Psoas muscle (tissue), 8 donors: ENCODE results near the gene S100A13. TPM values are rescaled to one million over a fixed set of nuclear protein-coding genes. Genes with fewer than 3 reads are reported as not detected.

Experiments
- ATAC-seq, 4 donors: fragments of 200-7000 bp; cut with Tn5 transposase; one replicate each; pipeline ENCODE4 v1.9.1; 2020; ENCODE audit warnings: moderate library complexity in 3 of 4, mild to moderate bottlenecking in 2 of 4
- DNase-seq, 2 donors: peaks; one replicate each; pipeline ENCODE4 v3.0.0-alpha.2; 2020
- H3K27ac ChIP-seq: fragments of 200-600 bp; one replicate; pipeline ENCODE4 v1.8.0; 2022
- H3K27me3 ChIP-seq, 3 donors: fragments of 200-600 bp in 1 of 3; one replicate each; pipeline versions ENCODE4 v1.6.1 to v1.8.0; 2013 to 2022; ENCODE audit warnings: low read length in 2 of 3, mild to moderate bottlenecking in 2 of 3, moderate library complexity in 1 of 3; ENCODE audit not compliant: insufficient read depth in 3 of 3
- H3K36me3 ChIP-seq, 2 donors: fragments of 200-600 bp in 1 of 2; one replicate each; pipeline versions ENCODE4 v1.6.1 to v1.8.0; 2013 to 2022; ENCODE audit warnings: low read depth in 1 of 2, mild to moderate bottlenecking in 1 of 2, moderate library complexity in 1 of 2; ENCODE audit not compliant: insufficient read depth in 1 of 2
- H3K4me1 ChIP-seq: fragments of 200-600 bp; one replicate; pipeline ENCODE4 v1.8.0; 2022
- H3K4me3 ChIP-seq: fragments of 200-600 bp; one replicate; pipeline ENCODE4 v1.8.0; 2022; ENCODE audit warnings: mild to moderate bottlenecking
- H3K9me3 ChIP-seq: fragments of 200-600 bp; one replicate; pipeline ENCODE4 v1.8.0; 2022
- CTCF ChIP-seq: fragments of 200-600 bp; IDR thresholded peaks from one replicate; pipeline ENCODE4 v1.8.0; 2022; ENCODE audit warnings: antibody characterized with exemption
- WGBS, 3 donors: extraction: QIAGEN DNeasy Blood & Tissue Kit; methylation state at CpG; one replicate each; pipeline versions ENCODE4 v1.1.6 to v1.1.7; 2013; 5-methylcytosine and 5-hydroxymethylcytosine counted together
- intact Hi-C, 2 donors: fragments of 100-400 bp; cut with DNase I; formaldehyde crosslinking; loops; one replicate each; pipeline versions ENCODE4 v1.11.0 to v1.14.2; 2022
- polyA plus RNA-seq, 3 donors: library from polyadenylated mRNA; stranded (reverse); fragments of 200-250 nt; gene quantifications; one replicate each; pipeline ENCODE4 v1.2.3, GENCODE V29; 2013
- total RNA-seq, 4 donors: library from RNA; stranded (reverse); fragmentation: NEBNext Ultra II Directional in 2 of 4; extraction: Animal tissue kit (Norgen Biotek cat#: 25700) in 2 of 4; gene quantifications; one replicate each; pipeline versions ENCODE4 v1.2.1 to v1.2.4, GENCODE V29; 2021 to 2023
- donor health status: healthy with polysubstance abuse.
- donor health status: DM: no; HTN: no; CAD: no; lungs with moderate emphysema.
- donor health status: Bipolar disorder and iron deficiency.
- donor health status: healthy.
- donor health status: DM: yes; HTN: yes; CAD: no.
- donor health status: DM: no; HTN: no; CAD: no.
- donor health status: DM: no; HTN: no; CAD: no.
- donor health status: DM: yes; HTN: yes; CAD: no.

Gene S100A13
- total and polyA plus RNA-seq, 7 donors, result 72.4 to 199 (median 113) TPM

- TF ChIP-seq CTCF, result no peak
- WGBS, 3 donors, result 2% methylated on average over 48 to 53 of the region's 53 CpGs
- Histone ChIP-seq H3K36me3 (peaks cover 14 to 44% of the 10 kb centered on the region in 2 donors), H3K27ac (peak within 1 kb of the TSS; percentile 95), H3K4me1 (peaks cover 9% of the 10 kb centered on the region), H3K4me3 (peak within 1 kb of the TSS; percentile 90), H3K27me3 (no peaks in the 10 kb centered on the region), H3K9me3 (no peaks in the 10 kb centered on the region)
- intact Hi-C loops, result no loop called here
- peak; percentile 95 to 97 (median 96) for ATAC-seq
- peak; percentile 93 to 95 for DNase-seq
Measured at GRCh38 chr1:153658400-153659174, 31.3 kb upstream of the S100A13 start, which contains the start of gene SNAPIN. TSS of gene SNAPIN (plus strand) at chr1:153658703. CDS start at chr1:153658744, 41 bp downstream.

- Histone ChIP-seq H3K4me3 (no peak overlapping the region), H3K36me3 (peaks cover 0 to 11% of the 10 kb centered on the region in 2 donors), H3K9me3 (no peaks in the 10 kb centered on the region), H3K27me3 (no peaks in the 10 kb centered on the region), H3K4me1 (peaks cover 9% of the 10 kb centered on the region), H3K27ac (peak overlapping the region; percentile 74)
- TF ChIP-seq CTCF, result no peak
- intact Hi-C loops, result no loop called here
- peak in 3 of 4 donors; percentile 10 to 42 (median 33) for ATAC-seq
- 88 to 93% (median 89%) methylated on average over 3 of the region's 3 CpGs for WGBS, 3 donors
- no peak for DNase-seq
Measured at GRCh38 chr1:153655333-153655732, 28.0 kb upstream of the S100A13 start.

- TF ChIP-seq CTCF, result no peak
- no peak overlapping the region for H3K4me3 ChIP-seq
- peaks cover 20% of the 10 kb centered on the region for H3K4me1 ChIP-seq
- DNase-seq (no peak), ATAC-seq (no peak)
- H3K27me3 ChIP-seq, result no peaks in the 10 kb centered on the region
- WGBS, 3 donors, result 31 to 55% (median 43%) methylated on average over 3 of the region's 3 CpGs
- no peaks in the 10 kb centered on the region for H3K9me3 ChIP-seq
- no peaks in the 10 kb centered on the region for H3K36me3 ChIP-seq
- peak overlapping the region; percentile 51 for H3K27ac ChIP-seq
- intact Hi-C loops, result no loop called here
Measured at GRCh38 chr1:153652805-153653500, 25.6 kb upstream of the S100A13 start.

- Histone ChIP-seq H3K9me3 (no peaks in the 10 kb centered on the region), H3K4me3 (no peak overlapping the region), H3K27ac (no peak overlapping the region), H3K27me3 (no peaks in the 10 kb centered on the region), H3K36me3 (peaks cover 0 to under 1% of the 10 kb centered on the region in 2 donors), H3K4me1 (peaks cover 24% of the 10 kb centered on the region)
- WGBS, 3 donors, result 61 to 80% (median 69%) methylated on average over 1 of the region's 1 CpG
- DNase-seq (no peak), ATAC-seq (no peak)
- intact Hi-C loops, result no loop called here
- no peak for TF ChIP-seq CTCF
Measured at GRCh38 chr1:153651771-153652170, 24.5 kb upstream of the S100A13 start.
